ENCODE data around the gene SYT1.

The SYT1 gene

DNA sequence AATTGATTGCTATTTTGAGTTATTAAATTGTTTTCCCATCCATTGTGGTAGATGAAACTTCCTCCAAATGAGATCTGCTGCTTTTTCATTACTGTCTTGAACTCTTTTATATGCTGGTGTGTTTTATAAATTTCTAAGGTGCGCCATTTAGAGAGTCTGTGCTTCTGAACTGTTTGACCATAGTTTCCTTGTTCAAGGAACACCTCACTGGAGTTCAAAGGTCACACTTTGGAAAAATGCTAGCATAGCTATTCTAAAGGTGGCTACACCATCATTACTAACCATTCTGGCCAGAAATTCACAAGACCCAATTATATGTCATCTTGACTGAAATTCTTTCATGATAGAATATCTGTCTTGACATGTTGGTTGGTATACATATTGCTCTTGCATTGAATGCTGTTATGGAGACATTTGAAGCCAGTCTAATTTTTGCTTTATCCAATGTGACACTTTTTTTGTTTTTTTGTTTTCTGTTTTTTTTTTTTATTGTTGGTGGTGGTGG is 556.7 kb downstream of the SYT1 start (continued):
- TF ChIP-seq, protein P1, sequence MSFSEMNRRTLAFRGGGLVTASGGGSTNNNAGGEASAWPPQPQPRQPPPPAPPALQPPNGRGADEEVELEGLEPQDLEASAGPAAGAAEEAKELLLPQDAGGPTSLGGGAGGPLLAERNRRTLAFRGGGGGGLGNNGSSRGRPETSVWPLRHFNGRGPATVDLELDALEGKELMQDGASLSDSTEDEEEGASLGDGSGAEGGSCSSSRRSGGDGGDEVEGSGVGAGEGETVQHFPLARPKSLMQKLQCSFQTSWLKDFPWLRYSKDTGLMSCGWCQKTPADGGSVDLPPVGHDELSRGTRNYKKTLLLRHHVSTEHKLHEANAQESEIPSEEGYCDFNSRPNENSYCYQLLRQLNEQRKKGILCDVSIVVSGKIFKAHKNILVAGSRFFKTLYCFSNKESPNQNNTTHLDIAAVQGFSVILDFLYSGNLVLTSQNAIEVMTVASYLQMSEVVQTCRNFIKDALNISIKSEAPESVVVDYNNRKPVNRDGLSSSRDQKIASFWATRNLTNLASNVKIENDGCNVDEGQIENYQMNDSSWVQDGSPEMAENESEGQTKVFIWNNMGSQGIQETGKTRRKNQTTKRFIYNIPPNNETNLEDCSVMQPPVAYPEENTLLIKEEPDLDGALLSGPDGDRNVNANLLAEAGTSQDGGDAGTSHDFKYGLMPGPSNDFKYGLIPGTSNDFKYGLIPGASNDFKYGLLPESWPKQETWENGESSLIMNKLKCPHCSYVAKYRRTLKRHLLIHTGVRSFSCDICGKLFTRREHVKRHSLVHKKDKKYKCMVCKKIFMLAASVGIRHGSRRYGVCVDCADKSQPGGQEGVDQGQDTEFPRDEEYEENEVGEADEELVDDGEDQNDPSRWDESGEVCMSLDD (tag by site-specific recombination; IDR thresholded peaks at IDR 0.05), result no peak
- no peak for TF ChIP-seq ZNF423 (tag by site-specific recombination; IDR thresholded peaks at IDR 0.05)

DNA sequence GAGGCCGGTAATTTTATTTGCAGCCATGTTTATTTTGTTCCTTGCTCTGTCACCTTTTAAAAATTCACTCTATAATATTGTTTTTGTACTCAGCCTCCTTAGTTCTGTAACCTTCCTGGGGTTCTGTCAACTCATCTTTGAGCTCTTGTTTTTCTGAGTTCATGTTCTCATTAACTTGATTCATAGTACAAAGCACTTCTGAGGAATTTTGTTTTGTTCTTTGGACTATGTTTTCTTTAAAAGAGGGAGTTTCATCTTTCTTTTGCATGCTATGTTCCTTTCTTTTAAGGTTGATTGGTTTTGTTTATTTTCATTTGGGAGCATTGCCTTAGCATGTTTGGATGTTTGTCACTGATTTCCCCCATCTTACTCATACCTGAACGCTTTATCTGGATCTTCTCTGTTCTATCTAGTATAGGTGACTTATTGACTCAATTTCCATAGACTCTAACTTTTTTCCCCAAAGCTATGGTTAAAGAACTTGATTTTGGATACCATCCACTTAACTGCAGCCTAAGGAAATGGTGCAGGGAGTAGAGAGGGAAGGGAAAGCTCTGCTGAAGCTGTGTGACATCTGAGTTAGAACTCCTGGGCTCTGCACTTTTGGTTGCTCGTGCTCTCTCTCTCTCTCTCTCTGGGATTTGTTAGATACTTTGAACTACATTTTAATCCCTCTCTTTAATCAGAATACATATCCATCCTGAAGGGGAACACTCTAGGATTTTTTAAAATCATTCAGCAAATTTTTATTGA is 557.7 kb downstream of the SYT1 start:
- H3K4me1 ChIP-seq (ENCODE audit: control insufficient read depth, insufficient read depth, low read length), result no peaks in the 10 kb centered on the region
- ChIA-PET CTCF (interaction anchor here (0.5 to 1.8 kb wide), 6 partner anchors 9 to 852 kb away, joined by 3 to 9 read pairs (median 3); no protein-coding TSS in a partner anchor), POLR2A (no interaction called here)
- H3K27ac ChIP-seq (ENCODE audit: extremely low read depth, low read depth, low read length), result no peak overlapping the region
- H3K4me3 ChIP-seq (ENCODE audit: low read depth, low read length), result no peak overlapping the region
- TF ChIP-seq, protein P2, sequence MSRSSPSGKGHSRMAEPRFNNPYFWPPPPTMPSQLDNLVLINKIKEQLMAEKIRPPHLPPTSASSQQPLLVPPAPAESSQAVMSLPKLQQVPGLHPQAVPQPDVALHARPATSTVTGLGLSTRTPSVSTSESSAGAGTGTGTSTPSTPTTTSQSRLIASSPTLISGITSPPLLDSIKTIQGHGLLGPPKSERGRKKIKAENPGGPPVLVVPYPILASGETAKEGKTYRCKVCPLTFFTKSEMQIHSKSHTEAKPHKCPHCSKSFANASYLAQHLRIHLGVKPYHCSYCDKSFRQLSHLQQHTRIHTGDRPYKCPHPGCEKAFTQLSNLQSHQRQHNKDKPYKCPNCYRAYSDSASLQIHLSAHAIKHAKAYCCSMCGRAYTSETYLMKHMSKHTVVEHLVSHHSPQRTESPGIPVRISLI (tag by site-specific recombination; IDR thresholded peaks at IDR 0.05), result no peak
- TF ChIP-seq ZNF768 (tag by site-specific recombination; IDR thresholded peaks at IDR 0.05) (no peak), ZNF19 (tag by site-specific recombination; IDR thresholded peaks at IDR 0.05; ENCODE audit: low read depth) (no peak), ZNF670 (tag by site-specific recombination; IDR thresholded peaks at IDR 0.05; ENCODE audit: low read depth) (no peak), ZNF404 (tag by site-specific recombination; IDR thresholded peaks at IDR 0.05) (no peak), ZSCAN30 (tag by site-specific recombination; IDR thresholded peaks at IDR 0.05) (no peak), ZNF157 (tag by site-specific recombination; IDR thresholded peaks at IDR 0.05) (no peak), HOXC10 (CRISPR knock-in tag; IDR thresholded peaks at IDR 0.05) (no peak), ZNF549 (tag by site-specific recombination; IDR thresholded peaks at IDR 0.05) (no peak), ZFP37 (tag by site-specific recombination; IDR thresholded peaks at IDR 0.05) (no peak), ZNF624 (tag by site-specific recombination; IDR thresholded peaks at IDR 0.05) (no peak)
- no peaks in the 10 kb centered on the region for H3K36me3 ChIP-seq (ENCODE audit: control insufficient read depth in 2 of 2, insufficient read depth in 1 of 2, low read length in 2 of 2)
- H3K9me3 ChIP-seq (ENCODE audit: control insufficient read depth, insufficient read depth, low read depth, low read length), result no peaks in the 10 kb centered on the region

GRCh38 chr12:79423560-79423959 is 559.0 kb downstream of the SYT1 start:
- H3K27ac ChIP-seq (ENCODE audit: extremely low read depth, low read depth, low read length), result no peak overlapping the region
- TF ChIP-seq MZF1 (tag by site-specific recombination; IDR thresholded peaks at IDR 0.05; ENCODE audit: borderline replicate concordance), result no peak
- TF ChIP-seq, protein P3, sequence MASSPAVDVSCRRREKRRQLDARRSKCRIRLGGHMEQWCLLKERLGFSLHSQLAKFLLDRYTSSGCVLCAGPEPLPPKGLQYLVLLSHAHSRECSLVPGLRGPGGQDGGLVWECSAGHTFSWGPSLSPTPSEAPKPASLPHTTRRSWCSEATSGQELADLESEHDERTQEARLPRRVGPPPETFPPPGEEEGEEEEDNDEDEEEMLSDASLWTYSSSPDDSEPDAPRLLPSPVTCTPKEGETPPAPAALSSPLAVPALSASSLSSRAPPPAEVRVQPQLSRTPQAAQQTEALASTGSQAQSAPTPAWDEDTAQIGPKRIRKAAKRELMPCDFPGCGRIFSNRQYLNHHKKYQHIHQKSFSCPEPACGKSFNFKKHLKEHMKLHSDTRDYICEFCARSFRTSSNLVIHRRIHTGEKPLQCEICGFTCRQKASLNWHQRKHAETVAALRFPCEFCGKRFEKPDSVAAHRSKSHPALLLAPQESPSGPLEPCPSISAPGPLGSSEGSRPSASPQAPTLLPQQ (tag by site-specific recombination; IDR thresholded peaks at IDR 0.05), result no peak
- TF ChIP-seq ZNF624 (tag by site-specific recombination; IDR thresholded peaks at IDR 0.05), result no peak
- H3K9me3 ChIP-seq (ENCODE audit: control insufficient read depth, insufficient read depth, low read depth, low read length), result no peaks in the 10 kb centered on the region
- no peak overlapping the region for H3K4me3 ChIP-seq (ENCODE audit: low read depth, low read length)
- ChIA-PET CTCF (interaction anchor here (0.6 to 0.9 kb wide), 2 partner anchors 125 to 1203 kb away, joined by 3 to 4 read pairs; no protein-coding TSS in a partner anchor), POLR2A (interaction anchor here (0.6 kb wide), 1 partner anchor 267 kb away, joined by 6 read pairs; the partner anchor contains the start of gene PAWR)
- H3K4me1 ChIP-seq (ENCODE audit: control insufficient read depth, insufficient read depth, low read length), result no peaks in the 10 kb centered on the region
- no peaks in the 10 kb centered on the region for H3K36me3 ChIP-seq (ENCODE audit: control insufficient read depth in 2 of 2, insufficient read depth in 1 of 2, low read length in 2 of 2)

Measured in HEK293 (cell line).